ENCODE measurements around the gene FARP1.

DNA sequence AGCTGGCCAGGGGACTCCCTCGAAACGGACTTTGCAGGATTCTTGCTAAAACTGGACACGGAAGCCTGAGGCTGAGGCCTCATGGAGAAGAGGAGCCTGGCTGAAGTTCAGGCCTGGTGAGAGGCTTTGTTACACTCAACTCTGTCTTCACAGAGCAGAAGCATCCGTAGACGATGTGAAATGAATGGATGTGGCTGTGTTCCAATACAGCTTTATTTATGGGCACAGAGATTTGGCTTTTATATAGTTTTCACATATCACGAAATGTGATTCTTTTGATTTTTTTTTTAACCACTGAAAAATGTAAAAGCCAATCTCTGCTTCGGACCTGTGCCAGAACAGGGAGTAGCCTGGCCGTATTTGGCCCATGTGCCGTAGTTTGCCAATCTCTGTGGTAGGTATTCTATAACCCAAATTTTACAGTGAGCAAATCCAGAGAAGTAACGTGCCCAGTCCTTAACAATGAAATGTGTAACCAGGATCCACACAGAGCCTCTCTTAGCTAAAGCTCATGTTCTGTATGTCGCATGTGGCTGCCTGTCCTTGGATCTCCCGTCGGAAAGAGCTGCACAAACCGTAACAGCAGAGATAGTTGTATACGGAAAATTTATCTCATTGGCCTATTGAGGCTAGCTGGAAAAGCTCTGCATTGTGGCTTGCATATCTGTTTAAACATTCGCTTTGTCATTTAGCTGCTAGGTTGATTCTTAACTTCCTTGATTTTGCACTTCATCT lies 205.7 kb downstream of the FARP1 start:
- no peak for TF ChIP-seq ZNF184 (tag by site-specific recombination; IDR thresholded peaks at IDR 0.05)
- TF ChIP-seq, protein P1, sequence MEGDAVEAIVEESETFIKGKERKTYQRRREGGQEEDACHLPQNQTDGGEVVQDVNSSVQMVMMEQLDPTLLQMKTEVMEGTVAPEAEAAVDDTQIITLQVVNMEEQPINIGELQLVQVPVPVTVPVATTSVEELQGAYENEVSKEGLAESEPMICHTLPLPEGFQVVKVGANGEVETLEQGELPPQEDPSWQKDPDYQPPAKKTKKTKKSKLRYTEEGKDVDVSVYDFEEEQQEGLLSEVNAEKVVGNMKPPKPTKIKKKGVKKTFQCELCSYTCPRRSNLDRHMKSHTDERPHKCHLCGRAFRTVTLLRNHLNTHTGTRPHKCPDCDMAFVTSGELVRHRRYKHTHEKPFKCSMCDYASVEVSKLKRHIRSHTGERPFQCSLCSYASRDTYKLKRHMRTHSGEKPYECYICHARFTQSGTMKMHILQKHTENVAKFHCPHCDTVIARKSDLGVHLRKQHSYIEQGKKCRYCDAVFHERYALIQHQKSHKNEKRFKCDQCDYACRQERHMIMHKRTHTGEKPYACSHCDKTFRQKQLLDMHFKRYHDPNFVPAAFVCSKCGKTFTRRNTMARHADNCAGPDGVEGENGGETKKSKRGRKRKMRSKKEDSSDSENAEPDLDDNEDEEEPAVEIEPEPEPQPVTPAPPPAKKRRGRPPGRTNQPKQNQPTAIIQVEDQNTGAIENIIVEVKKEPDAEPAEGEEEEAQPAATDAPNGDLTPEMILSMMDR (tag by site-specific recombination; IDR thresholded peaks at IDR 0.05) = no peak
- no peak for TF ChIP-seq SALL2 (tag by site-specific recombination; IDR thresholded peaks at IDR 0.05; ENCODE audit: borderline replicate concordance)
- no peak for TF ChIP-seq ZNF24 (tag by site-specific recombination; IDR thresholded peaks at IDR 0.05)
